ENCODE data around the gene CNTFR. TPM values are rescaled to one million over a fixed set of nuclear protein-coding genes. Genes with fewer than 3 reads are reported as not detected.

The CNTFR gene
- total and polyA plus RNA-seq, 4 donors, result 0.75 to 3.3 (median 2.0) TPM

GRCh38 chr9:34507966-34508365 is 81.6 kb downstream of the CNTFR start:
- no peak for DNase-seq (ENCODE audit: low spot score)
- TF ChIP-seq NR2F2 (IDR thresholded peaks at IDR 0.05), result no peak
- Histone ChIP-seq H3K36me3 (ENCODE audit: control insufficient read depth in 4 of 4, insufficient read depth in 3 of 4, low read depth in 1 of 4, low read length in 3 of 4) (no peaks in the 10 kb centered on the region), H3K4me3 (ENCODE audit: low read depth in 1 of 3, low read length in 3 of 3) (no peak overlapping the region), H3K4me1 (ENCODE audit: control insufficient read depth in 4 of 4, insufficient read depth in 4 of 4, low read length in 3 of 4) (peaks cover 2 to 12% (median 10%) of the 10 kb centered on the region in 4 donors), H3K9ac (ENCODE audit: low read depth in 1 of 2, low read length in 2 of 2) (no peak overlapping the region), H3K9me3 (ENCODE audit: control insufficient read depth in 4 of 4, low read length in 3 of 4) (no peaks in the 10 kb centered on the region), H3K27ac (ENCODE audit: low read depth in 1 of 2, low read length in 2 of 2) (no peak overlapping the region), H3K27me3 (ENCODE audit: control insufficient read depth in 4 of 4, insufficient read depth in 4 of 4, low read length in 3 of 4) (no peaks in the 10 kb centered on the region)

GRCh38 chr9:34507556-34507955 is 82.0 kb downstream of the CNTFR start:
- no peak for DNase-seq (ENCODE audit: low spot score)
- 88% methylated on average over 5 of the region's 5 CpGs for WGBS
- Histone ChIP-seq H3K4me3 (ENCODE audit: low read depth in 1 of 3, low read length in 3 of 3) (no peak overlapping the region), H3K9me3 (ENCODE audit: control insufficient read depth in 4 of 4, low read length in 3 of 4) (no peaks in the 10 kb centered on the region), H3K9ac (ENCODE audit: low read depth in 1 of 2, low read length in 2 of 2) (no peak overlapping the region), H3K27ac (ENCODE audit: low read depth in 1 of 2, low read length in 2 of 2) (no peak overlapping the region), H3K4me1 (ENCODE audit: control insufficient read depth in 4 of 4, insufficient read depth in 4 of 4, low read length in 3 of 4) (peaks cover 0 to 10% (median 6%) of the 10 kb centered on the region in 4 donors), H3K36me3 (ENCODE audit: control insufficient read depth in 4 of 4, insufficient read depth in 3 of 4, low read depth in 1 of 4, low read length in 3 of 4) (no peaks in the 10 kb centered on the region), H3K27me3 (ENCODE audit: control insufficient read depth in 4 of 4, insufficient read depth in 4 of 4, low read length in 3 of 4) (no peaks in the 10 kb centered on the region)
- TF ChIP-seq MAX (IDR thresholded peaks at IDR 0.05) (no peak), HNF4G (IDR thresholded peaks at IDR 0.05) (no peak), EGR1 (IDR thresholded peaks at IDR 0.05; ENCODE audit: low read depth in 2 of 2) (no peak), NR2F2 (IDR thresholded peaks at IDR 0.05) (no peak), ATF3 (IDR thresholded peaks at IDR 0.05) (no peak), REST (IDR thresholded peaks at IDR 0.05) (no peak), SP1 (IDR thresholded peaks at IDR 0.05) (no peak), RXRA (IDR thresholded peaks at IDR 0.05) (no peak), RAD21 (IDR thresholded peaks at IDR 0.05) (no peak), JUND (IDR thresholded peaks at IDR 0.05) (no peak), GABPA (IDR thresholded peaks at IDR 0.05 in 1 of 2, conservative IDR thresholded peaks at IDR 0.05 in 1 of 2) (no peak), FOXA2 (IDR thresholded peaks at IDR 0.05) (no peak), YY1 (IDR thresholded peaks at IDR 0.05) (no peak), ZBTB33 (IDR thresholded peaks at IDR 0.05) (no peak), TAF1 (conservative IDR thresholded peaks at IDR 0.05) (no peak), CTCF (IDR thresholded peaks at IDR 0.05; ENCODE audit: low read depth, low read length, missing input control) (no peak), FOXA1 (IDR thresholded peaks at IDR 0.05) (no peak), HNF4A (conservative IDR thresholded peaks at IDR 0.05) (no peak)

Measured in liver (tissue), 9 donors.